Retinal pigment epithelial cell (primary cell): ENCODE data around the gene RPS6KA5.

Experiments
- DNase-seq: peaks from one replicate; pipeline ENCODE4 v3.0.0-alpha.2; 2010; ENCODE audit warnings: low read depth
- H3K4me3 ChIP-seq: 2 replicates; pipeline ENCODE4 v1.5.1; 2011; ENCODE audit warnings: mild to moderate bottlenecking, low read length, control low read depth, moderate library complexity
- CTCF ChIP-seq: conservative IDR thresholded peaks from 2 replicates; pipeline ENCODE4 v1.5.1; 2011; ENCODE audit warnings: low read depth, low read length, control low read depth, inconsistent platforms

The RPS6KA5 gene

GRCh38 chr14:90911121-90911520, 149.3 kb downstream of the RPS6KA5 start:
- DNase-seq: no peak
- H3K4me3 ChIP-seq: no peak overlapping the region
- TF ChIP-seq CTCF: no peak

- DNase-seq: no peak
Measured at GRCh38 chr14:90907178-90907577, 153.3 kb downstream of the RPS6KA5 start.

GRCh38 chr14:90905531-90905930, 154.9 kb downstream of the RPS6KA5 start:
- no peak for DNase-seq
- H3K4me3 ChIP-seq: no peak overlapping the region
- TF ChIP-seq CTCF: no peak

More at GRCh38 chr14:90907178-90907577, 153.3 kb downstream of the RPS6KA5 start:
- no peak overlapping the region for H3K4me3 ChIP-seq
- TF ChIP-seq CTCF: no peak

GRCh38 chr14:90903101-90903500, 157.3 kb downstream of the RPS6KA5 start:
- no peak for DNase-seq
- H3K4me3 ChIP-seq: no peak overlapping the region
- peak; percentile 75 for TF ChIP-seq CTCF

GRCh38 chr14:90900476-90901083, 159.9 kb downstream of the RPS6KA5 start:
- TF ChIP-seq CTCF: peak; percentile 7
- no peak for DNase-seq
- no peak overlapping the region for H3K4me3 ChIP-seq

GRCh38 chr14:90897022-90897421, 163.4 kb downstream of the RPS6KA5 start:
- DNase-seq: no peak
- no peak for TF ChIP-seq CTCF

GRCh38 chr14:90894241-90894640, 166.2 kb downstream of the RPS6KA5 start:
- TF ChIP-seq CTCF: no peak
- no peak for DNase-seq
- H3K4me3 ChIP-seq: no peak overlapping the region

More at GRCh38 chr14:90897022-90897421, 163.4 kb downstream of the RPS6KA5 start:
- no peak overlapping the region for H3K4me3 ChIP-seq
